GM11168 (cell line): Measurements from ENCODE around the gene ZNF322.

Experiments
- in situ Hi-C: fragments of 300-500 bp; cut with MboI; formaldehyde crosslinking; loops from one replicate; pipeline ENCODE4 v1.12.0; 2022; ENCODE audit warnings: low sequenced_read_pairs; ENCODE audit not compliant: unreplicated experiment

ZNF322 gene

GRCh38 chr6:26623339-26623859, 36.1 kb downstream of the ZNF322 start:
- in situ Hi-C loops, result no loop called here

- in situ Hi-C loops, result no loop called here
Measured at GRCh38 chr6:26613689-26614683, 45.6 kb downstream of the ZNF322 start.

GRCh38 chr6:26613201-26613600, 46.3 kb downstream of the ZNF322 start:
- in situ Hi-C loops, result no loop called here

- in situ Hi-C loops, result no loop called here
Measured at GRCh38 chr6:26611599-26611998, 47.9 kb downstream of the ZNF322 start.

GRCh38 chr6:26609463-26609862, 50.1 kb downstream of the ZNF322 start:
- in situ Hi-C loops, result loop anchor here (5.0 kb wide), 1 partner anchor 473 kb away; no protein-coding TSS in a partner anchor

GRCh38 chr6:26607434-26608230, 51.9 kb downstream of the ZNF322 start:
- in situ Hi-C loops, result loop anchor here (5.0 kb wide), 1 partner anchor 475 kb away; no protein-coding TSS in a partner anchor

GRCh38 chr6:26604797-26605196, 54.7 kb downstream of the ZNF322 start:
- in situ Hi-C loops, result loop anchor here (5.0 kb wide), 1 partner anchor 478 kb away; no protein-coding TSS in a partner anchor

- in situ Hi-C loops, result no loop called here
Measured at GRCh38 chr6:26604026-26604425, 55.5 kb downstream of the ZNF322 start.

GRCh38 chr6:26602262-26602661, 57.3 kb downstream of the ZNF322 start:
- in situ Hi-C loops, result no loop called here

GRCh38 chr6:26600759-26601158, 58.8 kb downstream of the ZNF322 start:
- in situ Hi-C loops, result no loop called here

- in situ Hi-C loops, result no loop called here
Measured at GRCh38 chr6:26599591-26599990, 60.0 kb downstream of the ZNF322 start.

- in situ Hi-C loops, result no loop called here
Measured at GRCh38 chr6:26599134-26599533, 60.4 kb downstream of the ZNF322 start.

- in situ Hi-C loops, result no loop called here
Measured at GRCh38 chr6:26598267-26598666, 61.3 kb downstream of the ZNF322 start.

GRCh38 chr6:26597821-26598220, 61.7 kb downstream of the ZNF322 start:
- in situ Hi-C loops, result no loop called here

GRCh38 chr6:26597389-26597766, 62.2 kb downstream of the ZNF322 start:
- in situ Hi-C loops, result no loop called here

GRCh38 chr6:26596579-26597388, 62.8 kb downstream of the ZNF322 start, which contains the start of gene ABT1:
Gene ABT1 (plus strand): TSS chr6:26596953. CDS start chr6:26596983, 30 bp downstream.
- in situ Hi-C loops, result no loop called here

- in situ Hi-C loops, result no loop called here
Measured at GRCh38 chr6:26595669-26596269, 63.8 kb downstream of the ZNF322 start.

GRCh38 chr6:26594730-26595632, 64.6 kb downstream of the ZNF322 start:
- in situ Hi-C loops, result no loop called here
